Astrocyte (in vitro differentiated cells and primary cell): ENCODE data around the gene RCAN3.

ENCODE experiments used
- EZH2 ChIP-seq: IDR thresholded peaks from 2 replicates; pipeline ENCODE4 v1.6.1; 2012; ENCODE audit warnings: mild to moderate bottlenecking, low read length, inconsistent platforms; ENCODE audit not compliant: insufficient read depth
- TF ChIP-seq, protein P1 (sequence below): IDR thresholded peaks from 2 replicates; pipeline ENCODE4 v1.5.1; 2011; ENCODE audit warnings: low read depth, mild to moderate bottlenecking, inconsistent platforms, low read length, moderate library complexity; ENCODE audit not compliant: insufficient read depth

DNA sequence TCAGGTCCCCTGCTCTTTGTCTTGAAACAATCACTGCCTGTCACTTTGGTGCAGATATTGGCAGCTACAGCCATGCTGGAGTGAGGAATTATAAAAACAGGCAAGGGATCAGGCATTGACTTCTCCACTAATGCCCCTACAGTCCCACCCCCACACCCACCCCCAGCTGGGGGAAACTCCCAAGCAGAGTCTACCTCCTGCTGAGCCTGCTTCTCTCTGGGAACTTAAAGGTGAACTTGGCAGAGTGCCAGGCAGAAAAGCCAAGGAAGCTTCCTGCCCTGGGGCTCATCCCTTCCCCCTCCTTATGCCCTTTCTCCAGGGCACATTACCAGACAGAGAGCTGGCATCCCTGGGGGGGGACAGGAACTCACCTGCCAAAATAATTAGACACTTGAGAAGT is 60.0 kb downstream of the RCAN3 start:
- TF ChIP-seq, protein P1, sequence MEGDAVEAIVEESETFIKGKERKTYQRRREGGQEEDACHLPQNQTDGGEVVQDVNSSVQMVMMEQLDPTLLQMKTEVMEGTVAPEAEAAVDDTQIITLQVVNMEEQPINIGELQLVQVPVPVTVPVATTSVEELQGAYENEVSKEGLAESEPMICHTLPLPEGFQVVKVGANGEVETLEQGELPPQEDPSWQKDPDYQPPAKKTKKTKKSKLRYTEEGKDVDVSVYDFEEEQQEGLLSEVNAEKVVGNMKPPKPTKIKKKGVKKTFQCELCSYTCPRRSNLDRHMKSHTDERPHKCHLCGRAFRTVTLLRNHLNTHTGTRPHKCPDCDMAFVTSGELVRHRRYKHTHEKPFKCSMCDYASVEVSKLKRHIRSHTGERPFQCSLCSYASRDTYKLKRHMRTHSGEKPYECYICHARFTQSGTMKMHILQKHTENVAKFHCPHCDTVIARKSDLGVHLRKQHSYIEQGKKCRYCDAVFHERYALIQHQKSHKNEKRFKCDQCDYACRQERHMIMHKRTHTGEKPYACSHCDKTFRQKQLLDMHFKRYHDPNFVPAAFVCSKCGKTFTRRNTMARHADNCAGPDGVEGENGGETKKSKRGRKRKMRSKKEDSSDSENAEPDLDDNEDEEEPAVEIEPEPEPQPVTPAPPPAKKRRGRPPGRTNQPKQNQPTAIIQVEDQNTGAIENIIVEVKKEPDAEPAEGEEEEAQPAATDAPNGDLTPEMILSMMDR = no peak
- no peak for TF ChIP-seq EZH2
